Peyer's patch (tissue), 4 donors: ENCODE data around the gene NUAK1.

Experiments
- POLR2A ChIP-seq, 2 donors: fragments of 450-650 bp; IDR thresholded peaks; one replicate each; pipeline ENCODE4 v1.5.1; 2017; ENCODE audit warnings: antibody characterized with exemption in 2 of 2, mild to moderate bottlenecking in 2 of 2, moderate library complexity in 2 of 2
- TF ChIP-seq, protein P1 (sequence below), 6 experiments: fragments of 450-650 bp in 4 of 6; fragments of 200-600 bp in 2 of 6; sonication (generic) in 1 of 6; IDR thresholded peaks; one replicate each; pipeline ENCODE4 v1.5.1; 2017 to 2019; ENCODE audit warnings: antibody characterized with exemption in 6 of 6, mild to moderate bottlenecking in 3 of 6, moderate library complexity in 1 of 6

DNA sequence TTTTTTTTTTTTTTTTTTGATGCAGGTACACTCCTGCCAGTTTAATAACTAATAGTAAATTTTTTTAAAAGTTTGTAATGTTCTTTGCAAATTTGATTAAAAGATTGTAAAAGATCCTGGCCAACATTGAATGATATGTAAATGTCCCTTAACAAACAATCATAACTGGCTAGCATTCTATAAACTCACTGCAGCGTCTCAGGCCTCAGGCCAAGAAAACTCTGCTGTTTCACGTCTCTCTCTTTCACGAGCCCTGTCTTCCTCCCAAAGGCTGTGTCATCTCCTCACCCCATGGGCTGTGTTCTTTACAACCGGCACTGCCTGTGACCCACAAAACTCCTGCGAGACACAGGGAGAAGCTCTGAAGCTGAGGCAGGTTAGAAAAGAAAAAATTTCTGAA, 103.3 kb downstream of the NUAK1 start:
- no peak for TF ChIP-seq POLR2A (IDR thresholded peaks at IDR 0.05)
- TF ChIP-seq, protein P1, sequence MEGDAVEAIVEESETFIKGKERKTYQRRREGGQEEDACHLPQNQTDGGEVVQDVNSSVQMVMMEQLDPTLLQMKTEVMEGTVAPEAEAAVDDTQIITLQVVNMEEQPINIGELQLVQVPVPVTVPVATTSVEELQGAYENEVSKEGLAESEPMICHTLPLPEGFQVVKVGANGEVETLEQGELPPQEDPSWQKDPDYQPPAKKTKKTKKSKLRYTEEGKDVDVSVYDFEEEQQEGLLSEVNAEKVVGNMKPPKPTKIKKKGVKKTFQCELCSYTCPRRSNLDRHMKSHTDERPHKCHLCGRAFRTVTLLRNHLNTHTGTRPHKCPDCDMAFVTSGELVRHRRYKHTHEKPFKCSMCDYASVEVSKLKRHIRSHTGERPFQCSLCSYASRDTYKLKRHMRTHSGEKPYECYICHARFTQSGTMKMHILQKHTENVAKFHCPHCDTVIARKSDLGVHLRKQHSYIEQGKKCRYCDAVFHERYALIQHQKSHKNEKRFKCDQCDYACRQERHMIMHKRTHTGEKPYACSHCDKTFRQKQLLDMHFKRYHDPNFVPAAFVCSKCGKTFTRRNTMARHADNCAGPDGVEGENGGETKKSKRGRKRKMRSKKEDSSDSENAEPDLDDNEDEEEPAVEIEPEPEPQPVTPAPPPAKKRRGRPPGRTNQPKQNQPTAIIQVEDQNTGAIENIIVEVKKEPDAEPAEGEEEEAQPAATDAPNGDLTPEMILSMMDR (IDR thresholded peaks at IDR 0.05), result no peak
